Activated CD4-positive, alpha-beta memory T cell treated with anti-CD3 and anti-CD28 coated beads, Interleukin-2, amount 10 ng/mL, durations not matched to agents 7 days and 5 days (primary cell): Measurements from ENCODE around the gene INPP5A. TPM values are rescaled to one million over a fixed set of nuclear protein-coding genes. Genes with fewer than 3 reads are reported as not detected.

Experiments
- CTCF ChIA-PET: fragments of 350-600 bp; sonication (Branson Sonifier 250); formaldehyde crosslinking; loops from one replicate; lab custom pipeline; 2021; ENCODE audit warnings: antibody characterized with exemption, inconsistent platforms; lab: Charles Lee
- POLR2A ChIA-PET: fragments of 350-600 bp; sonication (Branson Sonifier 250); formaldehyde crosslinking; loops from one replicate; lab custom pipeline; 2021; ENCODE audit warnings: antibody characterized with exemption; lab: Charles Lee
- DNase-seq: peaks from one replicate; pipeline ENCODE4 v3.0.0-alpha.2; 2020
- H3K27ac Mint-ChIP-seq: one replicate; pipeline ENCODE4 v1.8.0; 2021; ENCODE audit warnings: mild to moderate bottlenecking, mixed read lengths
- H3K27me3 Mint-ChIP-seq: one replicate; pipeline ENCODE4 v1.8.0; 2021; ENCODE audit warnings: mixed read lengths
- H3K36me3 Mint-ChIP-seq: one replicate; pipeline ENCODE4 v1.8.0; 2021; ENCODE audit warnings: low read depth, mixed read lengths
- H3K4me1 Mint-ChIP-seq: one replicate; pipeline ENCODE4 v1.8.0; 2021; ENCODE audit warnings: mixed read lengths
- H3K4me3 Mint-ChIP-seq: one replicate; pipeline ENCODE4 v1.8.0; 2021; ENCODE audit warnings: mild to moderate bottlenecking, mixed read lengths
- H3K9me3 Mint-ChIP-seq: one replicate; pipeline ENCODE4 v1.8.0; 2021; ENCODE audit warnings: mixed read lengths
- total RNA-seq, 2 experiments: library from RNA; stranded (reverse); gene quantifications; one replicate each; pipeline ENCODE4 v1.2.3, GENCODE V29; 2021

INPP5A gene
- total RNA-seq, 2 experiments from 2014 or later: 9.3 to 9.5 TPM

GRCh38 chr10:132657127-132657706 is 119.6 kb downstream of the INPP5A start:
- ChIA-PET CTCF (no interaction called here), POLR2A (no interaction called here)
- Mint-ChIP-seq H3K27ac (no peak overlapping the region), H3K27me3 (no peaks in the 10 kb centered on the region), H3K4me3 (no peak overlapping the region), H3K4me1 (no peaks in the 10 kb centered on the region), H3K9me3 (no peaks in the 10 kb centered on the region), H3K36me3 (no peaks in the 10 kb centered on the region)
- no peak for DNase-seq

GRCh38 chr10:132657748-132658147 is 120.2 kb downstream of the INPP5A start:
- Mint-ChIP-seq H3K9me3 (no peaks in the 10 kb centered on the region), H3K4me3 (no peak overlapping the region), H3K4me1 (no peaks in the 10 kb centered on the region), H3K27ac (no peak overlapping the region), H3K27me3 (no peaks in the 10 kb centered on the region), H3K36me3 (no peaks in the 10 kb centered on the region)
- ChIA-PET CTCF (no interaction called here), POLR2A (no interaction called here)
- DNase-seq: no peak

GRCh38 chr10:132658546-132659205 is 121.1 kb downstream of the INPP5A start:
- Mint-ChIP-seq H3K36me3 (no peaks in the 10 kb centered on the region), H3K27me3 (no peaks in the 10 kb centered on the region), H3K9me3 (no peaks in the 10 kb centered on the region), H3K4me1 (no peaks in the 10 kb centered on the region), H3K4me3 (no peak overlapping the region), H3K27ac (no peak overlapping the region)
- ChIA-PET POLR2A (no interaction called here), CTCF (no interaction called here)
- no peak for DNase-seq

GRCh38 chr10:132659206-132660091 is 121.9 kb downstream of the INPP5A start:
- Mint-ChIP-seq H3K36me3 (no peaks in the 10 kb centered on the region), H3K4me3 (no peak overlapping the region), H3K9me3 (no peaks in the 10 kb centered on the region), H3K27ac (no peak overlapping the region), H3K4me1 (no peaks in the 10 kb centered on the region), H3K27me3 (no peaks in the 10 kb centered on the region)
- POLR2A ChIA-PET: no interaction called here
- DNase-seq: no peak
- CTCF ChIA-PET: no interaction called here

GRCh38 chr10:132660385-132660784 is 122.8 kb downstream of the INPP5A start:
- Mint-ChIP-seq H3K4me1 (no peaks in the 10 kb centered on the region), H3K4me3 (no peak overlapping the region), H3K9me3 (no peaks in the 10 kb centered on the region), H3K27me3 (no peaks in the 10 kb centered on the region), H3K36me3 (no peaks in the 10 kb centered on the region), H3K27ac (no peak overlapping the region)
- ChIA-PET POLR2A (no interaction called here), CTCF (no interaction called here)
- no peak for DNase-seq

- POLR2A ChIA-PET: no interaction called here
- DNase-seq: no peak
- peaks cover 8% of the 10 kb centered on the region for H3K4me1 Mint-ChIP-seq
- H3K36me3 Mint-ChIP-seq: no peaks in the 10 kb centered on the region
- H3K27me3 Mint-ChIP-seq: no peaks in the 10 kb centered on the region
- CTCF ChIA-PET: no interaction called here
- H3K27ac Mint-ChIP-seq: no peak overlapping the region
- no peaks in the 10 kb centered on the region for H3K9me3 Mint-ChIP-seq
- H3K4me3 Mint-ChIP-seq: no peak overlapping the region
These were observed 124.8 kb downstream of the INPP5A start for GRCh38 chr10:132662186-132662920.

GRCh38 chr10:132663666-132664365 is 126.2 kb downstream of the INPP5A start:
- no peak overlapping the region for H3K27ac Mint-ChIP-seq
- ChIA-PET POLR2A (no interaction called here), CTCF (interaction anchor here (0.8 kb wide), 1 partner anchor 9 kb away, joined by 3 read pairs; no protein-coding TSS in a partner anchor)
- no peaks in the 10 kb centered on the region for H3K36me3 Mint-ChIP-seq
- H3K27me3 Mint-ChIP-seq: no peaks in the 10 kb centered on the region
- no peak overlapping the region for H3K4me3 Mint-ChIP-seq
- peaks cover 8% of the 10 kb centered on the region for H3K4me1 Mint-ChIP-seq
- no peak for DNase-seq
- no peaks in the 10 kb centered on the region for H3K9me3 Mint-ChIP-seq

- Mint-ChIP-seq H3K4me1 (peaks cover 8% of the 10 kb centered on the region), H3K36me3 (no peaks in the 10 kb centered on the region), H3K4me3 (no peak overlapping the region), H3K27me3 (no peaks in the 10 kb centered on the region), H3K27ac (no peak overlapping the region), H3K9me3 (no peaks in the 10 kb centered on the region)
- ChIA-PET CTCF (interaction anchor here (0.8 kb wide), 1 partner anchor 9 kb away, joined by 3 read pairs; no protein-coding TSS in a partner anchor), POLR2A (no interaction called here)
- no peak for DNase-seq
These were observed 126.8 kb downstream of the INPP5A start for GRCh38 chr10:132664407-132664806.

- POLR2A ChIA-PET: no interaction called here
- Mint-ChIP-seq H3K36me3 (no peaks in the 10 kb centered on the region), H3K9me3 (no peaks in the 10 kb centered on the region), H3K4me3 (no peak overlapping the region), H3K4me1 (peaks cover 8% of the 10 kb centered on the region), H3K27me3 (no peaks in the 10 kb centered on the region), H3K27ac (no peak overlapping the region)
- CTCF ChIA-PET: interaction anchor here (0.8 kb wide), 1 partner anchor 10 kb away, joined by 3 read pairs; no protein-coding TSS in a partner anchor
- DNase-seq: no peak
These were observed 127.3 kb downstream of the INPP5A start for GRCh38 chr10:132664883-132665282.

GRCh38 chr10:132665946-132666704 is 128.5 kb downstream of the INPP5A start:
- no peak overlapping the region for H3K4me3 Mint-ChIP-seq
- DNase-seq: no peak
- H3K27me3 Mint-ChIP-seq: no peaks in the 10 kb centered on the region
- ChIA-PET POLR2A (no interaction called here), CTCF (no interaction called here)
- H3K27ac Mint-ChIP-seq: no peak overlapping the region
- peaks cover 8% of the 10 kb centered on the region for H3K4me1 Mint-ChIP-seq
- no peaks in the 10 kb centered on the region for H3K36me3 Mint-ChIP-seq
- H3K9me3 Mint-ChIP-seq: no peaks in the 10 kb centered on the region

GRCh38 chr10:132666705-132667341 is 129.2 kb downstream of the INPP5A start:
- ChIA-PET POLR2A (no interaction called here), CTCF (no interaction called here)
- Mint-ChIP-seq H3K36me3 (no peaks in the 10 kb centered on the region), H3K9me3 (no peaks in the 10 kb centered on the region), H3K4me3 (no peak overlapping the region), H3K4me1 (peaks cover 8% of the 10 kb centered on the region), H3K27ac (no peak overlapping the region), H3K27me3 (no peaks in the 10 kb centered on the region)
- DNase-seq: no peak
